ENCODE data around the gene TMEM201. TPM values are rescaled to one million over a fixed set of nuclear protein-coding genes. Genes with fewer than 3 reads are reported as not detected.

The TMEM201 gene
- total RNA-seq, 3 donors from 2014 or later (not counting 1 experiment from before 2014, with no cell fraction given), result 7.3 to 10.2 (median 8.8) TPM

GRCh38 chr1:9663257-9663656 lies 74.5 kb downstream of the TMEM201 start:
- ATAC-seq (no peak), DNase-seq (no peak)
- H3K9me3 Mint-ChIP-seq, result no peaks in the 10 kb centered on the region
- H3K4me3 Mint-ChIP-seq, result no peak overlapping the region
- peak overlapping the region; percentile 75 to 84 for H3K27ac Mint-ChIP-seq
- TF ChIP-seq CTCF (IDR thresholded peaks at IDR 0.05), result no peak
- H3K27me3 ChIP-seq (ENCODE audit: control insufficient read depth, insufficient read depth, low read length), result no peaks in the 10 kb centered on the region
- no peaks in the 10 kb centered on the region for H3K9me3 ChIP-seq (ENCODE audit: control insufficient read depth, insufficient read depth, low read length)
- H3K27me3 Mint-ChIP-seq (ENCODE audit: low read depth in 2 of 2), result no peaks in the 10 kb centered on the region
- WGBS (ENCODE audit: insufficient coverage), result 96% methylated on average over 5 of the region's 6 CpGs
- intact Hi-C loops (cut with micrococcal nuclease), result no loop called here
- no peak overlapping the region for H3K27ac ChIP-seq (ENCODE audit: low read length)
- H3K36me3 ChIP-seq (ENCODE audit: control insufficient read depth, insufficient read depth, low read length), result peaks cover 29% of the 10 kb centered on the region
- H3K4me1 Mint-ChIP-seq, result peaks cover 48 to 55% of the 10 kb centered on the region in 2 donors
- H3K36me3 Mint-ChIP-seq, result no peaks in the 10 kb centered on the region
- peaks cover 80% of the 10 kb centered on the region for H3K4me1 ChIP-seq (ENCODE audit: control insufficient read depth, insufficient read depth, low read length)
- no peak overlapping the region for H3K4me3 ChIP-seq (ENCODE audit: low read length)

Other genes with a start within 250 kb of the TMEM201 start
- 1 to 10 TPM; 7.0 to 9.0 (median 7.6) TPM for gene SLC25A33, start 49.4 kb upstream of the TMEM201 start, total RNA-seq
- gene PIK3CD, start 62.8 kb downstream of the TMEM201 start, total RNA-seq, result 100 to 1,000 TPM; 171 to 240 (median 198) TPM
- gene CLSTN1, start 235.1 kb downstream of the TMEM201 start, total RNA-seq, result 100 to 1,000 TPM in 1 of 3 donors, 10 to 100 TPM in 2; 83.1 to 114 (median 94.5) TPM